Breast epithelium (tissue), 3 donors: ENCODE data around the gene PIK3CD.

Source experiments
- POLR2A ChIP-seq: fragments of 450-650 bp; IDR thresholded peaks from one replicate; pipeline ENCODE4 v1.6.1; 2016; ENCODE audit warnings: antibody characterized with exemption, mild to moderate bottlenecking, moderate library complexity
- POLR2AphosphoS5 ChIP-seq, 3 donors: sonication (generic); formaldehyde crosslinking; IDR thresholded peaks; one replicate each; pipeline ENCODE4 v1.6.1; 2017; ENCODE audit warnings: antibody characterized with exemption in 3 of 3

DNA sequence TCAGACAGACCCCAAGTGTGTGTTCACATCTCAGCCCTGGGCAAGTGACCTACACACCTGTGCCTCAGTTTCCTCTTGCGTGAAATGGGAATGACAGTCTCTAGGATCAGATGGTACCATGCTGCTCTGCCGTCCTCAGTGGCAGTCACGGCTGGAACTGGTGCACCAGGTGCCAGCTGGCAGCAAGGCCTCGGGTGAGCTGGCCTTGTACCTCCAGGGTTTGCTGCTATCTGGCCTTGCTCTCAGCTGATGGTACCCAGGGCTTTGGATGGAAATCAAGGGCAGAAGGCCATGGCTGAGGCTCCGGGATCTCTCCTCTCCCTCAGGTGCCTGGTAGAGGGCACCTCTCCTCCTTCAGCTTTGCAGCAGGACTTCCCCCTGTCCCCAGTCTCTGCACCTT lies 41.5 kb upstream of the PIK3CD start:
- TF ChIP-seq POLR2A (no peak), POLR2AphosphoS5 (IDR thresholded peaks at IDR 0.05) (no peak)
